Measurements from ENCODE around the gene ELOF1.
"Not testable (repeated sequence)": the region's sequence is repeated elsewhere in the genome, so short reads cannot be mapped to it uniquely, and the experiment has no call there.

ELOF1 gene

DNA sequence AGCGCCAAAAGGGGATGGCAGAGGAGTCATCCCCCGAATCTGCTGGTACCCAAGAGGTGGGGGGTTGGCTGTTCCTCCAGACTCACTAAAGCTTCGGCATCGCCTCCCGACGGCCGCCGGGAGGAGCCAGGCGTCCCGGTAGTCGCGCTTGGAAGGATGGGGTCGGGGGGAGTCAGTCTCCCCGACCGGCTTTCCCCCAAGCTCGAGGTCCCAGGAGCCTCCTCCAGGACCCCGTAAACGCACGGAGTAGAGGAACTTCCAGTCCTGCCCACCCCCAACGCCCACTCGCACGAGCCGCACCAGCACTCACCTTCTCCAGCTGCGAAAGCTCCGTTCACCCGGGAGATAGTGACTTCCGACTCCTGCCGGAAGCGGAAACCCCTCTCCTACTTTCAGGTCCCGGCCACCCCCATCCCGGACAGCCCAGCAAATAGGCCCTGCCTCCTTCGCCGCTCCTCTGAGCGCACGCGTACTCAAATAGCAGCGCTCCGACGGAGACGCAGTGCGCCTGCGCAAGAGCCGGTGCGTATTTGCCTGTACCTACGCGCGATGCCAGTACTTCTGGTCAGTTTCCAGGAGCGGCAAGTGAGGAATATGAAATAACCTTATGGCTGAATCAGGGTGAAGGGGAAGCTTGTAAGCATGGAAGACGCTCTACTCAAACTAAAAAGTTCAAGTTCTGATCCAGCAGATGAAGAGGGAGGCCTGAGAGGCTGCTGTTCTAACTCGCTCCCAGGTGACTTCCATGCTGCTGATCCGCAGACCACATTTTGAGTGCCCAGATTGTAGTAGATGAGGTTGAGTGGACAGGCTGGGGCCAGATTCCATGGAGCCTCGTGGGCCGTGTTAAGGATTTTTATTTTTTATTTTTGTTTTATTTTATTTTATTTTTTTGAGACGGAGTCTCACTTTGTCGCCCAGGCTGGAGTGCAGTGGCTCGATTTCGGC lies at the start of gene ELOF1:
Gene ELOF1, minus strand, starts transcription at position 350 of the 948 bp plus-strand sequence. CDS start 4,883 bp downstream, outside the sequence.
- DNase-seq, result peak; percentile 95

DNA sequence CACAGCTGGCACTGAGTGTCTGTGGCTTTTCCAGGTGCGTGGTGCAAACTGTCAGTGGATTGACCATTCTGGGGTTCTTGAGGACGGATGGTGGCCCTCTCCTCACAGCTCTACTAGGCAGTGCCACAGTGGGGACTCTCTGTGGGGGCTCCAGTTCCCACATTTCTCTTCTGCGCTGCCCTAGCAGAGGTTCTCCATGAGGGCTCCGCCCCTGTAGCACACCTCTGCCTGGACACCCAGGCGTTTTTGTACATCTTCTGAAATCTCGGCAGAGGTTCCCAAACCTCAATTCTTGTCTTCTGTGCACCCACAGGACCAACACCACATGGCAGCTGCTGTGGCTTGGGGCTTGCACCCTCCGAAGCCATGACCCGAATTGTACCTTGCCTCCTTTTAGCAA lies 47.5 kb upstream of the ELOF1 start:
- DNase-seq, result no peak

DNA sequence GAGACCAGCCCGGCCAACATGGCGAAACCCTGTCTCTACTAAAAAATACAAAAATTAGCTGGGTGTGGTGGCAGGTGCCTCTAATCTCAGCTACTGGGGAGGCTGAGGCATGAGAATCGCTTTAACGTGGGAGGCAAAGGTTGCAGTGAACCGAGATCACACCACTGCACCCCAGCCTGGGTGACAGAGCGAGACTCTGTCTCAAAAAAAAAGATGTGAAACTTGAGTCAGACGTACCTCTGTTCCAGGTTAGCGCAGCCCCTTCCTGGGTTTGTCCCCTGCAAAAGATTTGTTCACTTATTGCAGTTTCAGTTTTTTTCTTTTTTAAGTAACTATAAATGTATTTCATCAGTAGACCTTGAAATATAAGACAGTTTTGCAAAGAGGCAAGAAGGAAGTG lies 40.7 kb upstream of the ELOF1 start:
- DNase-seq, result not testable (repeated sequence)

DNA sequence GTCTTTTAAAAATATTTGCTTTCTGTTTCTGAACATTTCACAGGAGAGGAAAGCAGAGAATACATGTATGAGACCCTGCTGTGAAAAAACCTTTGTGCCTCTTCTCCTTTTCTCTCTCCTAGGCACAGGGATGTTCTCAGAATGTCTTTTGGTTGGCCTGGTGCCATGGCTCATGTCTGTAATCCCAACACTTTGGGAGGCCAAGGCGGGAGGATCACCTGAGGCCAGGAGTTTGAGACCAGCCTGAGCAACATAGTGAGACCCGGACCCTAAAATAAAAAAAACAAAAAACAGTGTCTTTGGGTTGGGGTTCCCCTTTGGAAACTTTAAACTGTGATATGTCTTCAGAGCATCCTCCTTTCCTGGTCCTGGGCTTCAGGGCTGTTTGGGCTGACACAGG lies 39.7 kb upstream of the ELOF1 start:
- DNase-seq, result no peak

DNA sequence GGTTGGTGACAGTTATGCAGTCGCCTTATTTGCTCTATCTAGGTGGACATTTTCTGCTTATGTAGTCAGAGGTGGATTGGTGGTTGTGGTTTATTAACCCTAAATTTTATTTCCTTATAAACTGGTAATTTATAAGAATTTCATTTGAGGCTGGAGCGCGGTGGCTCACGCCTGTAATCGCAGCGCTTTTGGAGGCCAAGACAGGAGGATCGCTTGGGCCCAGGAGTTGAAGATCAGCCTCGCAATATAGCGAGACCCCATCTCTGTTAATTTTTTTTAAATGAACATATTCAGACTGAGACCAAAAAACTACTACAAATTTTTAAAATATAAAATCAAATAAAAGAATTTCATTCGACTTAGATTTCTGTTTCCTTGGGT lies 39.1 kb upstream of the ELOF1 start:
- DNase-seq, result no peak

DNA sequence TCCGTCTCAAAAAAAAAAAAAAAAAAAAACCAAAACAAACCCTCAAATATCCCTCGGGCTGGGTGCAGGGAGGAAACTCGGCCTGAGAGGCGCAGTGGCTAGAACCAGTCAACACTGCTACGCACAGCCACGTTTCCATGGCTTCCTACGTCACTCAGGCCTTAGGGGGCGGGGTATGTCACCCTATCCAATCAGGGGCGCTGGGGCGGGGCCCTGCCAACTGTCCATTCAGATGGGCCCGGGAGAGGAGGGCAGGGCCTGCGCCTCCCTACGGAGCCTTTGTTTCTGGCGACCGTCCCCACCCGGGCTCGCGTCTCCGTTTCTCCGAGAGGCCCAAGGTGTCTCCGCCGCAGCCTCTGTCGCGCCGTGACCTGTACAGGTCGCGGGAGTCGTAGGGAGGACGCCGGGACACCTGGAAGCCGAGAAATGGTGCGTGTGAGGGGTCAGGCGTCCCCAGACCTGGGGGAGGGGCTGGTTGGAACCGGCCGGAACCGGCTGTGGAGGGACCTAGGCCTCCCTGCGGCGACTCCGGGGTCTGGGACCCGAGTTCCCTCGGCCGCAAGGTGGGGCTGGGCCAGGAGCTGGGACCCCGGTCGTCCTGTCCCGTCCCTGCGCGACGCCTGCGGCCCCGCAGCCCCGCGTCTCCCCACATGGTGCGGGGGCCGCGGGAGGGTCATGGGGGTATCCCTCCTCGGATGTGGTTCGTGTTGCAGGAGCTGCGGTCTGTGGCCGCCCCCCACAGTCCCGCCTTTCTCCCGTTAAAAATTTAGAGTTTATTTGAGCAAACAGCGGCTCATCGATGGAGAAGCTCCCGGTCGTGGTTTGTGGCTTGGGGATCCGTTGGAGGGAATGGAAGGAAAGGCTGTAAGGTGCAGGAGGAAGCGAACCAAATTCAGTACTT lies 38.4 kb upstream of the ELOF1 start, which contains the start of gene ZNF627:
Gene ZNF627, plus strand, starts transcription at position 282 of the 901 bp plus-strand sequence. Its CDS starts 145 bp downstream, at position 427.
- peak; percentile 96 for DNase-seq

DNA sequence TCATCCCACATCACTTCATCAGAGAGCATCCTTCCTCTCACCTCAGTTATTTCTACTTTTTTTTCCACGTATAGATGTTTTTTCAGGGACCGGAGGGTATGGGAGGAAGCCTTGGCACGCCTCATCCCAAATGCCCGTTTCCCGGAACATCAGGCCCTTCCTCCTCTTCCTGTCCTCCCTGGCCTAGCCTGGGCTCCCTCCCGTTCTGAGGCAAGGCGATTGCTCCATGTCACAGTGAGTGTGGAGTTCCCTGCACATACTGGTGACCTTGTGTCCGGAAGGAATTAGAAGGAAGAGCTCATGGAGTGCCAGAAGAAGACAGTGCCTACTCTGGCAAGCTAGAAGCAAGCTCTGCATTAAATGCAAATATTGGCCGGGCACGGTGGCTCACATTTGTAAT lies 37.1 kb upstream of the ELOF1 start:
- no peak for DNase-seq

DNA sequence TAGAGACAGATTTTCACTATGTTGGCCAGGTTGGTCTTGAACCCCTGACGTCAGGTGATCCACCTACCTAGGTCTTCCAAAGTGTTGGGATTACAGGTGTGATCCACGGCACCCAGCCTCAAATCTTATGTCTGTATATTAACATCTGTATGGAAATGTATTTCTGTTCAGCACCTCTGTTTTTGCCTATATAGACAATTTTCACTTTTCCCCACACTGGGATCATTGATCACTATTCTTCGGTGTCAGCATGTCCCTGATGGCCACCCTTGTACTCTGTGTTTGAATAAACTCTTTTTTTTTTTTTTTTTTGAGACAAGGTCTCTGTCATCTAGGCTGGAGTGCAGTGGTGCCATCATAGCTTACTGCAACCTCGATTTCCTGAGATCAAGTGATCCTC lies 35.1 kb upstream of the ELOF1 start:
- no peak for DNase-seq

DNA sequence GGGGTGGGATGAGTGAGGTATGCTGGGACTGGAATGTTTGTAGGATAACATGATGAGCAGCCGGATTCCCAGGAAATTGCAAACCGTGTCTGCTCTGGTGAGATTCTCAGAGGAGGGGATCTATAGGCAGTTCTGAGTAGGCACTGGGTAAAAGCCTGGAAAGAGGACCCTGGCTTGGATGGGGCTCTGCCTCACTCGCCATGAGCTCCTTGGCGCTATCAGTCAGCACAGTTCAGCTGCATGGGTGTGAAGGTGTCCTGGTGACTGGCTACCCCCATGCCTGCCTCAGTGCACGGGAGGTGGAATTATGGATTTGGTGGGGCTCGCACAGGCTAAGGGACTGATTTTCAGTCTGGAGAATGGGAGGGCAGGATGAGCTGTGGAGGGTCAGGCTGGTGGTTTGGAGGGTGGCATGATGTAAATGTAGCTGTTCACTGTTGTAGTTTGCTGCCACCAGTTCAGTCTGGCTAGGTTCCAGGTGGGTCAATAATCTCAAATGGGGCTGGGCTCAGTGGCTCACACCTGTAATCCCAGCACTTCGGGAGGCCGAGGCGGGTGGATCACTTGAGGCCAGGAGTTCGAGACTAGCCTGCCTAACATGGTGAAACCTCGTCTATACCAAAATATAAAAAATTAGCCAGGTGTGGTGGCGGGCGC lies 29.1 kb upstream of the ELOF1 start:
- no peak for DNase-seq

DNA sequence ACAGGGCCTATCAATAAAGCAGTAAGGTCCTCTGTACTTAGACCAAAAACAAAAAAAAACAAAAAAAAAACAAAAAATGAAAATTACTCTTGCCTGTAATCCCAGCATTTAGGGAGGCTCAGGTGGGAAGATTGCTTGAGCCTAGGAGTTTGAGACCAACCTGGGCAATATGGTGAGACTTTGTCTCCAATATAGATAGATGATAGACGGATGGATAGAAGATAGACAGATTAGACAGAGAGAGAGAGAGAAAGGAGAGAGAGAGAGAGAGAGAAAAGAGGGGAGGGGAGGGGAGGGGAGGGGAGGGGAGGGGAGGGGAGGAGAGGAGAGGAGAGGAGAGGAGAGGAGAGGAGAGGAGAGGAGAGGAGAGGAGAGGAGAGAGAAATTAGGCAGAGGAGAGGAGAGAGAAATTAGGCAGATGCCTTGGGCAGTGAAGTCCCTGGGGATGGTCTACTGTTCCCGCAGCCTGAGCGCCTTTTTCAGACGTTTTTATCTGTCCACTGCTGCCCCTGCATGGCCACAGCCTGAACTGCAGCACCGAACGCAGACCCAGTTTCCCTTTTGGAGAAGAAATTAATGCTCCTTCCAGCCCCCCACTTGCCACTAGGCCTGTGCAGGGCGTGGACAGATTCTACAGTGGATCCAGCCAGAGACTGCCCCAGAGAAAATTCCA lies 28.4 kb upstream of the ELOF1 start:
- peak; percentile 84 for DNase-seq

DNA sequence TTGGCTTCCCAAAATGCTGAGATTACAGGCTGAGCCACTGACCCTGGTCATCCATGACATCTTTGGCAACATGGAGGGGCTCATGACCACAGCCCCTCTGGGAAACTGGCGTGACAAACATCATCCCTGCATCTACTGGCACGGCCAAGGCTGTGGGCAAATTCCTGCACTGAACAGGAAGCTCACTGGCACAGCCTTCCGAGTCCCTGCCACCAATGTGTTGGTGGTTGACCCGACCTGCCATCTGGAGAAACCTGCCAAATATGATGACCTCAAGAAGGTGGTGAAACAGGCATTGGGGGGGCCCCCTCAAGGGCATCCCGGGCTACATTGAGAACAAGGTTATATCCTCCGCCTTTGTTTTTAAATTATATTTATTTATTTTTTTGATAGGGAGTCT lies 27.3 kb upstream of the ELOF1 start:
- DNase-seq, result no peak

DNA sequence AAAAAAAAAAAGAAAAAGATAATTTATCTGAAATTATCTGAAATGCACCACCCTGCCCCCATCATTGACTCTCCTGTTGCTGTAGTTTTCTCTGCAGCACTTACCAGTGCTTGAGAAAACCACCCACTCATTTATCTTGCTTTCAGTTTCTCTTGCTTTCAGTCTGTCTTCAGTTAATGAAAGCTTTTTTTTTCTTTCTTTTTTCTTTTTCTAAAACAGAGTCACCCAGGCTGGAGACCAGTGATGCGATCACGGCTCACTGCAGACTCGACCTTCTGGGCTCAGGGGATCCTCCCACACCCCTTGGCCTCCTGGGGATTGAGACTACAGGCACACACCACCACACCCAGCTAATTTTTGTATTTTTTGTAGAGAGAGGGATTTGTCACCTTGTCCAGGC lies 22.7 kb upstream of the ELOF1 start:
- DNase-seq, result peak; percentile 56

DNA sequence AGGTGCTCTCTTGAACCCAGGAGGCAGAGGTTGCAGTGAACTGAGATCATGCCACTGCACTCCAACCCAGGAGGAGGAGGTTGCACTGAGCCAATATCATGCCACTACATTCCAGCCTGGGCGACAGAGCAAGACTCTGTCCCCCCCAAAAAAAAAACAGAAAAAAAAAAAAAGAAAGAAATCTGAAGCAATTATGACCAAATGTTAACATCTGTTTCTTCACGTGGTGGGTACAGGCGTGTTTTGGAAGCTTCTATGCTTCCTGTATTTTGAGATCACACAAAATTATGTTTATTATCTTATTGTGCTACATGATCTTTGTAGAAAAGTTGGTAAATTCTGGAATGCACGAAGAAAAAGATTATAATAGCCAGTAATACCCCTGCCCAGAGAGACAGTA lies 21.1 kb upstream of the ELOF1 start:
- no peak for DNase-seq

DNA sequence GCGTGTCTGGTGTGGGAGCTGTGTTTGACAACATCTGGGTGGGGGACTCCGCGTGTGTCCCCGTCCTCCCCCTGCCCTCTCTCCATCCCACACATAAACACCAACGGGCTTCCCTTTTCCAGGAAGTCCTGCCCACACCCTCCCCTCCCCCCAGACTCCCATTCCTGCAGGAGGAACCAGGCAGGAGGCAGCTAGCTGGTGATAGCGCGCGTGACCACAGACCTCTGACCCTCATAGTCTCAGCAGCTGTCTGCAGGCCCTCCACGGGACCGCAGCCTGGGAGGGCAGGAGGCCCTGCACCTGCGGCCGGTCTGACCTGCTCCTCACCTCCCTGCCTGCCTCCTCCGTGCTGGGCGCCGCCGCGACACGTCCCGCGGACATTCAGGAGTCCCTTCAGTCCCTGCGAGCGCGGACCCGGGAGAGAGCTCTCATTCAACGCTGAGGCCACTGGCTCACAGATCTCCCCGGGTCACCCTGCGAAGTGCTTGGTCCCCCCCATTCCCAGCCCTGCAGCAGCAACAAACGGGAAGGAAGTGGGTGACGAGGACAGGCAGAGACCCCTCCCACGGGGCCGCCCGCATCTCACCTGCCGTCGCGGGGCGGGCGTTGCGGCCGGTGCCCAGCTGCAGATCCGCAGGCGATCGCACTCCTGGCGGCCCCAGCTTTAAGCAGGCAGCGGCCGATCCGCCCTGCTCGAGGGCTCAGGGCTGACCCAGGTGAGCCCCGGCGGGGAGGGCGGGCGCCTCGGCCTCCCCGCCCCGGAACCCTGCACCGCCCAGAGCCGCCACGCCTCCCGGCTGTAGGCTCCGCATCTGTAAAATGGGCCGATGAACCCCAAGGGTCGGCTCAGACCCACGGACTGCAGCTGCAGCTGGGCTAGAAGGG lies 19.5 kb upstream of the ELOF1 start:
- peak; percentile 62 for DNase-seq

DNA sequence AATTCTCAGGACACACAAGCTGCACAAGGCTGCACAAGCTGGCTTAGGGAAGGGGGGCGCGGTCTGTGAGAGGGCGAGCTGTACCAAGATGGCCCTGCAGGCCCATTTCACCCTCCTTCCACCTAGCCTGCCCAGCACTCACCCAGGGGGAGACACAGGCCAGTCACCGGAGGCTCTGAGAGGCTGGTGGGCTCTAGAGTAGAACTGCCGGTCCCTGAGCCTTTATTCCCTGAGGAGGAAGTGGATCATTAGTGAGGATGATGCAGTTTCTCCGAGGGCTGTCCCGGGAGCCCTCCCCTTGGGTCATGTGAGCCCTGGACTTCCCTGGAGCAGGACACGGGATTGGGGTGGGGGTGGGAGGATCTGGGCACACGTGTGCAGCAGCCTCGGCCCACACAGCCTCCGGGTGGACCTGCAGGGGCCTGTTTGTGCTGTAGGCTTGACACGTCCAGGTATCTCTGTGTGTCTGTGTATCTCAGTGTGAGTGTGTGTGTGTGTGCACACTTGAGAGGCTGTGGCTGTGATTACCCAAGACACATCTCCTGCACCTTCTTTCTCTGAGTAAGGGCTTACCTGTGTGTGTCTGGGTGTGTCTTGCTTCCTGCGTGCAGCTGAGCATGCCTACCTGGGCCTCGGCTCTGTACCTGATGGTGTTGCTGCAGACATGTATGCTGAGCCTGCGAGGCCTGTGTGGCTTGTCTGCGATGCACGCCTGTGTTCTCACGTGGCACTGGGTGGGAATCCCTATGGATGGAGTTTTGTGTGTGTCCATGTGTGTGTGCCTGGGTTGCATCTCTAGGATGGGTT lies 18.6 kb upstream of the ELOF1 start, which contains the start of gene ACP5:
Gene ACP5, minus strand, starts transcription at position 195 of the 807 bp plus-strand sequence. CDS start 328 bp downstream, outside the sequence.
- DNase-seq, result no peak

DNA sequence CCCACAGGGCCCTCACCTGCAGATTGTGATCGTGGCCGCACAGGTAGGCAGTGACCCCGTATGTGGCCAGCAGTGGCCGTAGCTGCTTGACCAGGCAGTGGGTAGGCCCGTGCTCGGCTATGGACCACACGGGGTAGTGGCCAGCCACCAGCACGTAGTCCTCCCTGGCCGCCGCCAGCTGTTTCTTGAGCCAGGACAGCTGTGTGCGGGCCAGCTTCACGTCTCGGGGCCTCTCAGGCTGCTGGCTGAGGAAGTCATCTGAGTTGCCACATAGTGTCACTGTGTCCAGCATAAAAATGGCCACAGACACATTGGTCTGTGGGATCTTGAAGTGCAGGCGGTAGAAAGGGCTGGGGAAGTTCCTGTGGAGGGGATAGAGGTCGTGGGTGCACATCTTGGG lies 17.2 kb upstream of the ELOF1 start:
- DNase-seq, result no peak

DNA sequence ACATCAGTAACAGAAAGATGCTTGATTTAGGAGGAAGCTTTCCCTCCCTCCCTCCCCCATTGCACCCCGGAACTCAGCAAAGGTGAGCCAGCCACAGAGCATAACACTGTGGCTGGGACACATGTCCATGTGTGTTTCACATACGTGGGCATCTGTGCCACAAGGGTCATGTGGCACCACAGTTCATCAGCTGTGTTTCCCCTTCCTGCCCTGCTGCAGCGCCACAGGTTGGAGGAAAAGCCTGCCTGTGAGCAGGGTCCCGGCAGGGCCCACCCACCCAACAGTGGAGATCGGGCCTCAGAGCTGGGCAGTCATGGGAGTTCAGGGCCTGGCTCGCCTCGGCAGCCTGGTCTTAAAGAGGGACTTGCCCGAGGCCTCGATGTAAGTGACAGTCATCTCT lies 15.7 kb upstream of the ELOF1 start:
- DNase-seq, result no peak

DNA sequence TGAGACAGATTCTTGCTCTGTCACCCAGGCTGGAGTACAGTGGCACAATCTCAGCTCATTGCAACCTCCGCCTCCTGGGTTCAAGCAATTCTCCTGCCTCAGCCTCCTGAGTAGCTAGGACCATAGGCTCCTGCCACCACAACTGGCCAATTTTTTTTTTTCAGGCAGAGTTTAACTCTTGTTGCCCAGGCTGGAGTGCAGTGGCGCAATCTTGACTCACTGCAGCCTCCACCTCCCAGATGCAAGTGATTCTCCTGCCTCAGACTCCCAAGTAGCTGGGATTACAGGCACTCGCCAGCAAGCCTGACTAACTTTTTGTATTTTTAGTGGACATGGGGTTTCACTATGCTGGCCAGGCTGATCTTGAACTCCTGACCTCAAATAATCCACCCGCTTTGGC lies 14.7 kb upstream of the ELOF1 start:
- not testable (repeated sequence) for DNase-seq

DNA sequence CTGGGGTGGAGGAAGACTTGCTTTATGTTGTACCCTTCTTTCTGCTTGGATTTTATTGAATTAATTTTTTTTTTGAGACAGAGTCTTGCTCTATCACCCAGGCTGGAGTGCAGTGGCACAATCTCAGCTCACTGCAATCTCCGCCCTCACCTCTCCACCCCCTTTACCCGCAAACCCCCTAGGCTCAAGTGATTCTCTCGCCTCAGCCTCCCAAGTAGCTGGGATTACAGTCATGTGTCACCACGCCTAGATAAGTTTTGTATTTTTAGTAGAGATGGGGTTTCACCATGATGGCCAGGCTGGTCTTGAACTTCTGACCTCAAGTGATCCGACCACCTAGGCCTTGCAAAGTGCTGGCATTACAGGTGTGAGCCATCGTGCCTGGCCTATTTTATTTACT lies 14.3 kb upstream of the ELOF1 start:
- not testable (repeated sequence) for DNase-seq

DNA sequence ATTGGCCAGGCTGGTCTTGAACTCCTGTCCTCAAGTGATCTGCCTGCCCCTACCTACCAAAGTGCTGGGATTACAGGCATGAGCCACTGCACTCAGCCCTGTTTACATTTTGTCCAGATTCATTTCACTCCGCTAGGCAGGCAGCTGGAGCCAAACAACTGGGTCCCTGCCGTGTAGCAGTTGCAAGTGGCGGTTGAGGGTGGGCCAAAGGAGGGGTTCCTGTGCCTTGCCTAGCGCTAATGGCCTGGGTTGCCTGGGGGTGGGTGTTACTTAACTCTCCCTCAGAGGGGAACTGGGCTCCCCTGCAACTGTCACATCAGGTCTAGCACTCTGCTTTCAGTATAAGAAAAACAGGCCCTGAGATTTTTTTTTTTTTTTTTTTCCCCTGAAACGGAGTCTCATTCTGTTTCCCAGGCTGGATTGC lies 11.0 kb upstream of the ELOF1 start:
- no peak for DNase-seq

Data from activated CD4-positive, CD25-positive, alpha-beta regulatory T cell treated with anti-CD3 and anti-CD28 coated beads, Interleukin-2, amount 50 U/mL, for 72 hours (primary cell).